Measurements from ENCODE around the gene LFNG. TPM values are rescaled to one million over a fixed set of nuclear protein-coding genes. Genes with fewer than 3 reads are reported as not detected.

The LFNG gene
- total RNA-seq, 8 experiments from 2014 or later: 0.71 to 49.3 (median 6.3) TPM; not detected in 1

DNA sequence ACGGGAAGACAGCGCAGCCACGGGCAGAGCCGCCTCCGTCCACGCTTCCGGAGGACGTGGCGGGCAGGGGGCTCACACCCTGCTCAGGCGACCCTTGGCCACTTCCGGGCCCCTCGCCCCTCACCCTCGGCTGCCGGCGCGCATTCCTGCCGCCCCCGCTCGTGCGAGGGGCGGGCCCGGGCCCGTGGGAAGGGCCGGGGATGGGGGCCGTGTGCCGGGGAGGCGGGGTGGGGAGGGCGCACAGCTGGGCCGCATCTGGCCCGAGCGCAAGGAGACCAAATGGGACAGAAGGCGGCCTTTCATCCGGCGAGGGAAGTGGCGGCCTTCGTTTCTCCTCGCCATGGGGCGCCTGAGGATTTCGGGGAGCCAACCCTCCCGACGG lies 846 bp upstream of the LFNG start:
- ATAC-seq (replicated peaks in 6 of 8): no peak
- Histone ChIP-seq H3K27ac (no peak overlapping the region), H3K4me3 (peak overlapping the region in 3 of 5 donors; percentile 38 to 46 (median 43)), H3K4me1 (replicated peaks in 1 of 2) (peaks cover 26 to 52% of the 10 kb centered on the region in 2 donors)
- in situ Hi-C loops (cut with MboI; ENCODE audit: low pct_unique_long_range_greater_than_20kb in 2 of 9, low sequenced_read_pairs in 9 of 9, unreplicated experiment in 9 of 9): no loop called here
- 0 to 20% methylated on average over 1 of the region's 41 CpGs; no CpG with 5 or more reads in 8 of the 10 experiments for WGBS, 10 experiments

DNA sequence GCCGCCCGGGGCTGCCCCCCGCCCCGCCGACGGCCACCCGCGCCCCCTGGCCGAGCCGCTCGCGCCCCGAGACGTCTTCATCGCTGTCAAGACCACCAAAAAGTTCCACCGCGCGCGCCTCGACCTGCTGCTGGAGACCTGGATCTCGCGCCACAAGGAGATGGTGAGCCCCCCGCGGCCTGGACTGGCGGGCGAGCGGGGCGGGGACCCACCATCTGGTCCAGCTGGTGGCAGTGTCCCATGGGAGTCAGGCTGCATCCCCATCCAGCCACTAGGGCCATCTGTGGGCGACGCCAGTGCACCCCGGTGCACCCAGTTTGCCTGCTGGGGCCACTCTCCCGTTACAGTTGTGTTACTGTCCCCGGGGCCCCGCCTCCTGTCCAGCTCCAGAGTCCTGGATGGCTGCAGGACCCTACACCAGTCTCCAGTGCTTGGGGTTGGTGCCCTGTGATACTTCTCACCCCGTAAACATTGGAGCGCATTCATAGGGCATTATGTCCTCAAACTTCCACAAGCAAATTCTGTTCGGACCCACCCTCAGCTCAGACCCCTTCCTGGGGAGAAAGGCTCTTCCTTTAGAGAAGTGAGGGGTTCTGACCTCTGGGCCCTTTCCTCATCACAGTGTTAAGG lies 672 bp downstream of the LFNG start:
- Histone ChIP-seq H3K4me3 (peak overlapping the region; percentile 38 to 48 (median 44)), H3K4me1 (replicated peaks in 1 of 2) (peaks cover 40 to 64% of the 10 kb centered on the region in 2 donors), H3K27ac (no peak overlapping the region)
- in situ Hi-C loops (cut with MboI; ENCODE audit: low pct_unique_long_range_greater_than_20kb in 2 of 9, low sequenced_read_pairs in 9 of 9, unreplicated experiment in 9 of 9): no loop called here
- 0 to 6% methylated on average over 3 of the region's 37 CpGs; no CpG with 5 or more reads in 8 of the 10 experiments for WGBS, 10 experiments
- no peak for ATAC-seq (replicated peaks in 6 of 8)

DNA sequence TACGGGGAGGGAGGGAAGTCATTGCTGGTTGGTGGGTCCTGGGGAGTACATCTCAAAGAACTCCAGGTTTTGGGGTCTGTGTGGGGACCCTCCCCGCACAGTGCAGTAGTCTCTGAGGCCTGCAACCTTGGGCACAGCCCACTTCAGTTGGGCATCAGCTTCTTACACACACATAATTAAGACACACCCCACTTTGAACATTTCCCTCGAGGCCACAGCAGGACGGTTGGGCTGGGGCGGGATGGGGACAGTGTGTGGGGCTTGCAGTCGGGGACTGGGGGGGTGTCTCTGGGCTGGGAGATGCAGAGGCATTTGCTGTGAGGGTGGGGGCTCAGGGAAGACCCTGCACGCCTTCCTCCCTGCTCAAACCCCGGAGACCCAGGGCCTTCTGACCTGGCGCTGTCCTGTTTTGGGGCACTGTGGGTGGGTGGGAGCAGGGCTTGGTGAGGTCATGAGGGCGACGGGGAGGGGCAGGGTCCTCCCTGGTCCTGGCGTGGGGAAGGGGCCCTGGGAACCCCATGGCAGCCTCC lies 1.3 kb downstream of the LFNG start:
- WGBS, 10 experiments: no CpG with 5 or more reads among the region's 12 CpGs
- ATAC-seq (replicated peaks in 6 of 8): peak in 1 of 8 experiments; percentile 4
- Histone ChIP-seq H3K4me3 (peak overlapping the region; percentile 38 to 48 (median 44)), H3K27ac (peak overlapping the region in 1 of 2 donors; percentile 21), H3K4me1 (replicated peaks in 1 of 2) (peaks cover 46 to 70% of the 10 kb centered on the region in 2 donors)
- in situ Hi-C loops (cut with MboI; ENCODE audit: low pct_unique_long_range_greater_than_20kb in 2 of 9, low sequenced_read_pairs in 9 of 9, unreplicated experiment in 9 of 9): no loop called here

DNA sequence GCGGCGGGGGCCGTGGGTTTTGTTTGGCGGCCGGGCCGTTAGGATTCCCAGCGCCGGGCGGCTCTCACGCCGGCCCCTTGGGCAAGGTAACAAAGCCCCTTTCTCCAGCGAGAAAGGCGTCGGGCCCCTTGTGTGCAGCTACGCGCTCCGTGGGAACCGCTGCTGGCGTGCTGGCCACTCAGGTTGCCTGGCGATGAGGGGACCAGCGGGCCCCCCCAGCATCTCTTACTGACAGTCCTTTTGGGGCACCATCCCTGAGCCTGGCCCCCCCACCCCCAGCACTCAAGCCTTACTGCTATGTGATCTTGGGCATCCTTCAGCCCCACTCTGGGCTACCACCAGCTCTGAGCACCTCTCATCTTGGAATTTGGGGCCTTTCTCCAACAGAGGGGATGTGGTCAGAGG lies 1.8 kb downstream of the LFNG start:
- WGBS, 10 experiments: no CpG with 5 or more reads among the region's 21 CpGs
- in situ Hi-C loops (cut with MboI; ENCODE audit: low pct_unique_long_range_greater_than_20kb in 2 of 9, low sequenced_read_pairs in 9 of 9, unreplicated experiment in 9 of 9): no loop called here
- ATAC-seq (replicated peaks in 6 of 8): no peak
- peaks cover 51 to 72% of the 10 kb centered on the region in 2 donors for H3K4me1 ChIP-seq (replicated peaks in 1 of 2)
- peak overlapping the region; percentile 38 to 48 (median 44) for H3K4me3 ChIP-seq
- peak overlapping the region in 1 of 2 donors; percentile 21 for H3K27ac ChIP-seq

DNA sequence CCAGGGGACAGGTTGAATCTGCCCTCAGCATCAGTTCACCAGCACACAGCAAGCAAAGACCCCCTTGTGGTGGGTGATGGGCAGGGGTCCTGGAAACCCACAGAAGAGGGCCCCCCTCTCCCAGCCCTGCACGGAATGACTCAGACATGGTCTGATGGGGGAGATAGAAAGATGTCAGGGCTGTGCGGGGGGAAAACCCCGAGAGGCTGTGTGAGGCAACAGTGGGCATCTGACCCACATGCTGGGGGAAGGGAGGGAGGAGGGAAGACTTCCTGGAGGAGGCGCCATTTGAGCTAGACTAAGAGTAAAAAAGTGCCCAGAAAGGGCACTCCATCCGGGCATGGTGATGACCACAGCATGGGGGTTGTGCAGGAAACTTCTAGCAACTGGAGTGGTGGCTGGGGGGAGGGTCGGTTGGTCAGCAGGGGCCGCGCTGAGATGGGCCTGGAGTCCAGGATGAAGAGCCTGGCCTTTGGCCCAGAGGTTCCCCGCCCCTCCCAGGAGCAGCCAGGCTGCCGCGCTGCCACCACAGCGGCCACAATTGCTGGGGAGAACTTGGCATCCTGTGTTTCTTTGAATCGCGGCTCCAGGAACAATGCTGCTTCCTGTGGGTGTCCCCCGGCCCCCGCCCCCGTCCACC lies 2.5 kb downstream of the LFNG start:
- Histone ChIP-seq H3K4me3 (peak overlapping the region in 4 of 5 donors; percentile 38 to 48 (median 44)), H3K4me1 (replicated peaks in 1 of 2) (peaks cover 56 to 69% of the 10 kb centered on the region in 2 donors), H3K27ac (peak overlapping the region in 1 of 2 donors; percentile 27)
- WGBS, 10 experiments: 0 to 60% (median 18%) methylated on average over 1 to 8 of the region's 17 CpGs; no CpG with 5 or more reads in 4 of the 10 experiments
- ATAC-seq (replicated peaks in 6 of 8): no peak
- in situ Hi-C loops (cut with MboI; ENCODE audit: low pct_unique_long_range_greater_than_20kb in 2 of 9, low sequenced_read_pairs in 9 of 9, unreplicated experiment in 9 of 9): no loop called here

DNA sequence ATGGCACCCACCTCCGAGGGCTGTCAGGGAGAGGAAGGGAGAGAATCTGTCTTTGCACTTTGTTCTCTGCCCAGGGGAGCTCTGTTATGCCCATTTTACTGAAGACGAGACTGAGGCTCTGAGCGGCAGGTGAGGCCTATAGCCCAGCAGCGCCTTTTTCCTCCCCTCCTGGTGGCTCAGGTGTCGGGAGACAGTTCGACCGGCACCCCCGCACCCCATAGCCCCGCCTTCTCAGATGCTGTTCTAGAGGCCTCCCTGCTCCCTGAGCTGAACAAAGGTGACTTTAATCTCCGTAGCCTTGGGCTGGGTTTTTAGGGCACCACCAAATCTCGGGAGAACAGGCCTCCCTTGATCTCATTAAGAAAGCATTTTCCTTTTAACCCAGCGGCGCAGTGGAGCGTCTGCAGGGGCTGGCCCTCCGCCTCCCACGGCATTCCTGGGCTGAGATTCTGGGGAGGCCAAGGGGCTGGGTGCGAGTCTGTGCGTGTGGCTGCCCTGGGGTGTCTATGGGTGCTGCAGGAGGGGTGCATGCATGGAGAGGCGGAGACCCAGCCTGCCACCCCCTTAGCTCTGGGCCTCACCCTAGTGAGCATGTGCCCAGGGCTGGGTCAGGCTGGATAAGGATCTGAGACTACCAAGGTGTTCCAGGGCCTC lies 3.3 kb downstream of the LFNG start:
- WGBS, 10 experiments: 23 to 80% (median 39%) methylated on average over 1 to 8 of the region's 19 CpGs; no CpG with 5 or more reads in 7 of the 10 experiments
- no peak for ATAC-seq (replicated peaks in 6 of 8)
- in situ Hi-C loops (cut with MboI; ENCODE audit: low pct_unique_long_range_greater_than_20kb in 2 of 9, low sequenced_read_pairs in 9 of 9, unreplicated experiment in 9 of 9): no loop called here
- H3K27ac ChIP-seq: peak overlapping the region in 1 of 2 donors; percentile 82
- H3K4me1 ChIP-seq (replicated peaks in 1 of 2): peaks cover 56 to 69% of the 10 kb centered on the region in 2 donors
- peak overlapping the region in 3 of 5 donors; percentile 38 to 48 (median 46) for H3K4me3 ChIP-seq

DNA sequence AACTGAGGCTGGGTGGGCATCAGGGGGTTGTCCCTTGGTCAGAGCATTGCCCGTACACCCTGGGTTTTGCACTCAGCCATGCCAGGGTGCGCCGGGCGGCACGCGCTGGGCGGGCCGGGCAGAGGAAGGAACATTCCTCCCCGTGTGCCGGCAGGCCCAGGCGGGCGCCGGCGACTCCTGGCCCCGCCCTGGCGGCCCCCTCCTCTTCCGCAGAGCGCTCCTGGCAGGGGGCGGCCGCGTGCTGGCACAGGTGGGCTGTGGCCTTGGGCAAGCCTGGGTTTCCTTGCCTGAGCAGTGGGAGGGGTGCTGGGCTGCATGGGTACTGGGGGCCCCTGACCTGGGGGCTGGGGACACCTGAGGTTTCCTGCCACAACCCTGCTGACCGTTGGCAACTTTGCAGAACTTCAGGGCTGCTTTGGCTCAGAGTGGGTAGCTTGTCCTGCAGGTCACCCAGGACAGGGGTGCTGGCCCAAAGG lies 3.9 kb downstream of the LFNG start:
- no CpG with 5 or more reads among the region's 22 CpGs for WGBS, 10 experiments
- Histone ChIP-seq H3K4me1 (replicated peaks in 1 of 2) (peaks cover 56 to 69% of the 10 kb centered on the region in 2 donors), H3K27ac (peak overlapping the region; percentile 53 to 82), H3K4me3 (peak overlapping the region in 3 of 5 donors; percentile 38 to 48 (median 46))
- peak in 3 of 8 experiments; percentile 1 to 2 (median 1) for ATAC-seq (replicated peaks in 6 of 8)
- in situ Hi-C loops (cut with MboI; ENCODE audit: low pct_unique_long_range_greater_than_20kb in 2 of 9, low sequenced_read_pairs in 9 of 9, unreplicated experiment in 9 of 9): no loop called here

DNA sequence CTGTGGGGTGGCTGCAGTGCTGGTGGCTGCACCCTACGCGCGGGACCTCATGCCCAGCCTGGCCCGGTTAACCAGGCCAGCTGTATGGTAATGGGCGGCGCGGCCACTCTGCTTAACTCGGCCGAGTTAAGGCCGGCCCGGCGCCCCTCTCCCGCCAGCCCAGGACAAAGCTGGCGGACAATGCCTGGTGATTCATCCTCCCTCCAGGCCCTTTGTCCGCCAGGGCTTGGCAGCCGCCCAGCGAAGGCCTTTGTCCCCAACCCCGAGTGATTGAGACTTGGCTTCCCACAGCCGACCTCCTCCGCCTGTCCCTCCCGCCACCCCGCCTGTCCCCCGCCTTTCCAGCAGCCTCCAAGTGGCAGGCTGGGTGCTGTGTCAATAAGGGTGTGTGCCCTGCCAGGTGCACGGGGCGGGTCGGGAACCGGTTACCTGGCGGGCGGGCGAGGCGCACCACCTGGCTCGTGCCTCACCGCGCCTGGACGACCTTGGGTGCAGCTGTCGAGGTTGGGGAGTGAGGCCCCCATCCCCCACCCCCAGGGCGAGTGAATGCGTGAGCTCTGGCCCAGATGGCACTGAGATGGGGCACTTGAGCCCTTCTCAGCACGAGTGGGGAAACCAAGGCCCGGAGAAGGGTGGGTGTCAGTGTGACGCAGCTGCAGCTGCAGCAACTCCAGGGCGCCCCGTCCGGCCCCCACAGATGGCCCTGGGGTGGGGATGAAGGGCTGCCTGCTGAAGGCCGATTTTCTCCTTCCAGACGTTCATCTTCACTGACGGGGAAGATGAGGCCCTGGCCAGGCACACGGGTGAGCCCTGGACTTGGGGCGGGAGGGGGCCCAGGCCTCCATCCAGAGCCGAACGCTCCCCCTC lies 4.6 kb downstream of the LFNG start:
- H3K27ac ChIP-seq: peak overlapping the region; percentile 53 to 82
- peaks cover 53 to 69% of the 10 kb centered on the region in 2 donors for H3K4me1 ChIP-seq (replicated peaks in 1 of 2)
- in situ Hi-C loops (cut with MboI; ENCODE audit: low pct_unique_long_range_greater_than_20kb in 2 of 9, low sequenced_read_pairs in 9 of 9, unreplicated experiment in 9 of 9): no loop called here
- peak overlapping the region in 3 of 5 donors; percentile 38 to 48 (median 46) for H3K4me3 ChIP-seq
- peak in 6 of 8 experiments; percentile 1 to 51 (median 38) for ATAC-seq (replicated peaks in 6 of 8)
- 7 to 100% (median 20%) methylated on average over 2 to 9 of the region's 51 CpGs; no CpG with 5 or more reads in 6 of the 10 experiments for WGBS, 10 experiments

DNA sequence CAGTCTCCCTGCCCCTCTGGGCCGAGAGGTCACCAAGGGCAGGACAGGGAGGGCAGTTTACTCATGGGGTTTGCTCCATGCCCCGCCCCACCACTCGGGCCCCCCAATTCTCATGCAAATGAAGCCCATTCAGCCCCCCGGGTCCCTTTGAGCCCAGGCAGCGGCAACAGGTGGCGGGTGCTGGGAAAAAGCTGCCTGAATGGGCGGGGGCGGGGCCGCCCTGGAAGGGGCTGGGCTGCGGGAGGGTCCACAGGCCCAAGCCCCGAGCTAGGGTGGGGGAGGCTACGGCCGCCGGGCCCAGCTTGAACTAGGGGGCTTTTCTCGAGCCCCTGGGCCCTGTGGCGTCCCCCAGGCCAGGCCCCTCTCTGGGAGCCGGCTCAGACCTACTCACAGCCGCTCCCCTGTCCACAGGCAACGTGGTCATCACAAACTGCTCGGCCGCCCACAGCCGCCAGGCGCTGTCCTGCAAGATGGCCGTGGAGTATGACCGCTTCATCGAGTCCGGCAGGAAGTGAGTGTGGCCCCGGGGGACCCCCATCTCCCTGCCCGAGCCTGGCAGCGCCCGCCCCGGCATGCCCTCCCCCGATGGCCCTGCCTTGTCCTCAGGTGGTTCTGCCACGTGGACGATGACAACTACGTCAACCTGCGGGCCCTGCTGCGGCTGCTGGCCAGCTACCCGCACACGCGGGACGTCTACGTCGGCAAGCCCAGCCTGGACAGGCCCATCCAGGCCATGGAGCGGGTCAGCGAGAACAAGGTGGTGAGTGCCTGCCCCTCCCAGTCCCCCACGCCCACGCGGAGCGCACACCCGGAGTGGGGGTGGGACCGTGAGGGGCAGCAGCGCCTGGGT lies 5.5 kb downstream of the LFNG start:
- WGBS, 10 experiments: no CpG with 5 or more reads among the region's 53 CpGs
- Histone ChIP-seq H3K4me3 (no peak overlapping the region), H3K27ac (peak overlapping the region; percentile 11 to 81), H3K4me1 (replicated peaks in 1 of 2) (peaks cover 53 to 76% of the 10 kb centered on the region in 2 donors)
- in situ Hi-C loops (cut with MboI; ENCODE audit: low pct_unique_long_range_greater_than_20kb in 2 of 9, low sequenced_read_pairs in 9 of 9, unreplicated experiment in 9 of 9): no loop called here
- peak in 4 of 8 experiments; percentile 12 to 32 (median 26) for ATAC-seq (replicated peaks in 6 of 8)

DNA sequence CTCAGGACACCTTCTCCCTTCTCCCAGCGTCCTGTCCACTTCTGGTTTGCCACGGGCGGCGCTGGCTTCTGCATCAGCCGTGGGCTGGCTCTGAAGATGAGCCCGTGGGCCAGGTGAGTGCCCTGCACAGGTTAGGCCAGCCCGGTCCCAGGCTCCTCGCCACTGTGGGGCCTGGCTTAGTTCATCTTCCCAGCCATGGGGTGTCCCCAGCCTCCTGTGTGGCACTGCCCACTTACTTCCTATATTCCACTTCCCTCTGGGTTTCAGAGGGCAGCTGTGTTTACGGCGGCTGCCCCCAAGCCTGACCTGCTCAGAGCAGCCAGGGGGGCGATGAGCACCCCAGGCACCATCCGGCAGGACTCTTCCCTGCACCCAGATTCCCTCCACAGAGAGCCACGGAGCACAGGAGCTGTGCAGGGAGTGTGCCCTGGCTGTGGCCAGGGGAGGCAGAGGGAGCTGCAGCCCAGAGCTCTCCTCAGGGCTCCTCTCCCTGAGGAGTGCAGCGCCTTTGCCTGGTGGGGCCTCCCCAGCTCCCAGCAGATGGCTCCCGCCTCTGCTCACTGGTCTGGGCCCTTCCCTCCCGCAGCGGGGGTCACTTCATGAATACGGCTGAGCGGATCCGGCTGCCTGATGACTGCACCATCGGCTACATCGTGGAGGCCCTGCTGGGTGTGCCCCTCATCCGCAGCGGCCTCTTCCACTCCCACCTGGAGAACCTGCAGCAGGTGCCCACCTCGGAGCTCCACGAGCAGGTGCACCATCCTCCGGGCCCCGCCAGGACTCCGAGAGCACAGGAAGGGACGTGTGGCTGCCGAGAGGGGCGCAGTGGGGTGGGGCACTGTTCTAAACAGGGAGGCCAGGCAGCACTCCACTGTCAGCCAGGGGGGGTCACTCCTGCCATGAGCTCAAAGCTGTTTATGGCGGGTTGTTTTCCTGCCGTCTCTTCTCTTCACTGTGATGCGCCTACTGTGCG lies 6.4 kb downstream of the LFNG start:
- Histone ChIP-seq H3K4me1 (replicated peaks in 1 of 2) (peaks cover 53 to 76% of the 10 kb centered on the region in 2 donors), H3K4me3 (no peak overlapping the region), H3K27ac (peak overlapping the region in 1 of 2 donors; percentile 58)
- ATAC-seq (replicated peaks in 6 of 8): peak in 7 of 8 experiments; percentile 10 to 62 (median 53)
- WGBS, 10 experiments: 60 to 92% (median 80%) methylated on average over 1 to 6 of the region's 36 CpGs; no CpG with 5 or more reads in 5 of the 10 experiments
- in situ Hi-C loops (cut with MboI; ENCODE audit: low pct_unique_long_range_greater_than_20kb in 2 of 9, low sequenced_read_pairs in 9 of 9, unreplicated experiment in 9 of 9): no loop called here

All from motor neuron (in vitro differentiated cells).